CD4-positive, alpha-beta T cell treated with Interleukin-6 at 100 ng/mL for 8 hours (primary cell): ENCODE measurements around the gene FHOD1.

Source experiments
- DNase-seq: peaks from one replicate; pipeline ENCODE4 v3.0.0-alpha.2; 2020; ENCODE audit warnings: mixed read lengths, low spot score

FHOD1 gene

DNA sequence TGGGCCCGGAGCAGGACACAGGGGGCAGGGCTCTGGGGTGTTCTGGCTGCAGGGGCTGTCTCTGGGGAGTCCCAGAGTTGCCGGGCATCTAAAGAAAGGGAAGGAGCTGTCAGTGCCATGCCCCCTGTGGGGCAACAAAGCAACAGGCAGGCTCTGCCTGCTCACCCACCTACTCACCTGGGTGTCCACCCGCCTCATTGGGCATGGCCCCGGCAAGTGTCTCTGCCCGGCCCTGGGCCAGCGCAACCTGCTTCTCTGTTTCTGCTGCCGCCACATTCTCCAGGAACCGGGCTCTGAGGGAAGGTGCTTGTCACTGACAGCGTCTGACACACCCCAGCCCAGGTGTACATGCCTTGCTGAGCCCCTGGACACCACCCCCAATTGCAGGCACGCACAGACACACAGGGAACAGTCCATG, 13.1 kb downstream of the FHOD1 start:
- DNase-seq, result no peak

GRCh38 chr16:67233596-67233995, 13.7 kb downstream of the FHOD1 start:
- no peak for DNase-seq

- no peak for DNase-seq
Observed at GRCh38 chr16:67230809-67231660, 16.2 kb downstream of the FHOD1 start.

- no peak for DNase-seq
Observed at GRCh38 chr16:67229906-67230808, 17.1 kb downstream of the FHOD1 start.

- no peak for DNase-seq
Observed at GRCh38 chr16:67228905-67229304, 18.4 kb downstream of the FHOD1 start.

GRCh38 chr16:67228034-67228785, 19.1 kb downstream of the FHOD1 start:
- no peak for DNase-seq

DNA sequence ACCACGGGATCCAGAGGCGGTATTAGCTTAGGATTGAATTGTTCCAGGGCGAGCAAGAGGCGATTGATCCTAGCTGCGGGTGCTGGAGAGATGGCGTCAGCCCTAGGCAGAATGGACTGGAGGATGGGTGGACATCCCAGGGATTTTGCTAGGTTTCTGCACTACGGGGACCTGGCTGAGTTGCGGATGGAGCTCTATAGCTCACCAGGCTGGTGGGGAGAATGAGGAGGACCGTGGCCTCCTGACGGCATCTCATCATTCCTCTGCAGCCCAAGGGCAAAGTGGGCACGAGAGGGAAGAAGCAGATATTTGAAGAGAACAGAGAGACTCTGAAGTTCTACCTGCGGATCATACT, 19.7 kb downstream of the FHOD1 start:
- DNase-seq, result no peak

DNA sequence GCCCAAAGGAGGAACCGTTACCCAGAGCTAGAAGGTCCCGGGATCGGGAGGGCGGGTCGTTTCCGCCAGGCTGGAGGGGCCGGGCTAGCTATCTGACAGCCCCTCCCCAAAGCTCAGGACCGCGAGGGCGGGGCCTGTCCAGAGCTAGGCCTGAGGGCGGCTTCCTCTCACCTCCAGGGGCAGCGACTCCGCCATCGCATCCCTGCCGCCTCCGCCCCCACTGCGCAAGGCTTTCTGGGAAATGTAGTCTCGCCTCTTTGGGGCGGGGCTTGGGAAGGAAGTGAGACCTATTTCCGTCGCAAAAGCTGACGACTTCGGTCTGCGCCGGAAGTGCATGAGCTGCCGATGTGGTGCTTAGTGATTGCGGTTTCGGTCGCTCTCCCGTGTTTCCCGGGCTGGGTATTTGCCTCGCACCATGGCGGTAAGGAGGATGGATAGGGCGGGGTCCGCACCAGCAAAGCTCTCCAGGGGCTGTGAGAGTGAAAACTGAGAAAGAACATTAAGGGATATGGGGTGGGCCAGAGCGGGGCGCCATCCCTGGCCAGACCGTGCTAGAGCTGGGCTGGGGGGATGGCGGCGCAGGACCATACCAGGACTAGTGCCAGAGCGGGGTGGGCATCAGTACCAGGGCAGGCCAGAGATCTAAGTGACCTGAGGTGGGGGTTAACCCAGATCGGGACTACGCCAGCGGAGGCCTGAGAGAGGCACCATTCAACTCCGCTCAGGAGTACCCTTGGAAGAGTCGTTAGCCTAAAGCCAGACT, 20.3 kb downstream of the FHOD1 start, which contains the start of gene TMEM208:
TMEM208 (plus strand) TSS at position 327 of the 763 bp plus-strand sequence; CDS start at position 416, 89 bp downstream.
- DNase-seq, result peak; percentile 96

GRCh38 chr16:67226295-67226803, 20.9 kb downstream of the FHOD1 start:
- no peak for DNase-seq

GRCh38 chr16:67223992-67224391, 23.3 kb downstream of the FHOD1 start:
- DNase-seq, result no peak

DNA sequence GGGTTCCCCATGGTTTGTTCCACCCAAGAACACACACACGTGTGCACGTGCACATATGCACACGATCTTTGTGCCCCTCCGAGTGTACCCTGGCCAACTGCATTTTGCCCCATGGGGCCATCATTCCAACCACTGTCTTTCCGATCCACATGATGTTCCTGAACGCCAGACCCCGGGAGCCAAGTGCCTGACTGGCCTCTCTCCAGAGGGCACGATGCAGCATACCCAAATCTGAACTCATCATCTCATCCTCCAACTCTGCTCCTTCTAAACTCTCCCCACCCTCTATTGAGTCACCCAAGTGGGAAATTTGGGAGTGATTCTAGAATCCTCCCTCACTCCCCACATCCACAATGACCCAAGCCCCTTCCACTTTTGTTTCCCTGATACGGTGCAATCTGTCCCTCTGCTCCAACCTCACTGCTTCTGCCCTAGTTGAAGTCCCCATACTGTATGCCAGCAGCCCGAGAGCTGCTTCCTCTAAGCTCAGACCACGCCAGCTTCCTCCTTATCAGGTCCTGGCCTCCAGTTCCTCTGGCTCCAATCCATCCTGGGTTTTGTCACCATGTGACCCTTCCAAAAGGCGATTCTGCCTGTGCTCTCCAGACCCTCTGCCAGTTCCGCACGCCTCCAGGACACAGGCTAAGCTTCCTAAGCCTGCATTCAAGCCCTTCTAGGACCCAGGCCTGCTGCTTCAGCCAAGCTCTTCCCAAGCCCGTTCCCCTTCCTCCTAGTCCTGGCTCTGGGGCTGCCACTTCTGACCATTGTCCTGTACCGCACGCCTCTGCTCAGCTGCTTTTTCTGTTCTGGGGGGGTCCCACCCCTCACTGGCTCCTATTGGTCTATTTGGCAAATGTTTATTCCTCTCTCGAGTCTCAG, 30.4 kb downstream of the FHOD1 start:
- no peak for DNase-seq

- DNase-seq, result no peak
Observed at GRCh38 chr16:67215706-67216105, 31.6 kb downstream of the FHOD1 start.

GRCh38 chr16:67213197-67214019, 33.9 kb downstream of the FHOD1 start:
- DNase-seq, result no peak

DNA sequence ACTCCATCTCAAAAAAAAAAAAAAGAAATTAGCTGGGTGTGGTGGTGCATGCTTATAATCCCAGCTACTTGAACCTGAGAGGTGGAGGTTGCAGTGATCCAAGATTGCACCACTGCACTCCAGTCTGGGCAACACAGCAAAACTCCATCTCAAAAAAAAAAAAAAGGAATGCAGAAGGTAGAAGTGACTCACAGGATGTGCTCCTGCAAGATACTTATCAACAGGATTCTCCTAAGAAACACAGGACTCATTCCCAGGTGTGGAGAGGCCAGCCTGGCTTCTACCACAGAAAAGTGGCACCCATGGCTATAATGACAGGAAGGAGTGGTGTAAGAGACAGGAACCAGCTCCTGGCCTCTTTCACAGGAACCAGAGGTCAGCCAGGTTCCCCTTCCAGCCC, 34.5 kb downstream of the FHOD1 start:
- no peak for DNase-seq

GRCh38 chr16:67211674-67212073, 35.6 kb downstream of the FHOD1 start:
- DNase-seq, result no peak

DNA sequence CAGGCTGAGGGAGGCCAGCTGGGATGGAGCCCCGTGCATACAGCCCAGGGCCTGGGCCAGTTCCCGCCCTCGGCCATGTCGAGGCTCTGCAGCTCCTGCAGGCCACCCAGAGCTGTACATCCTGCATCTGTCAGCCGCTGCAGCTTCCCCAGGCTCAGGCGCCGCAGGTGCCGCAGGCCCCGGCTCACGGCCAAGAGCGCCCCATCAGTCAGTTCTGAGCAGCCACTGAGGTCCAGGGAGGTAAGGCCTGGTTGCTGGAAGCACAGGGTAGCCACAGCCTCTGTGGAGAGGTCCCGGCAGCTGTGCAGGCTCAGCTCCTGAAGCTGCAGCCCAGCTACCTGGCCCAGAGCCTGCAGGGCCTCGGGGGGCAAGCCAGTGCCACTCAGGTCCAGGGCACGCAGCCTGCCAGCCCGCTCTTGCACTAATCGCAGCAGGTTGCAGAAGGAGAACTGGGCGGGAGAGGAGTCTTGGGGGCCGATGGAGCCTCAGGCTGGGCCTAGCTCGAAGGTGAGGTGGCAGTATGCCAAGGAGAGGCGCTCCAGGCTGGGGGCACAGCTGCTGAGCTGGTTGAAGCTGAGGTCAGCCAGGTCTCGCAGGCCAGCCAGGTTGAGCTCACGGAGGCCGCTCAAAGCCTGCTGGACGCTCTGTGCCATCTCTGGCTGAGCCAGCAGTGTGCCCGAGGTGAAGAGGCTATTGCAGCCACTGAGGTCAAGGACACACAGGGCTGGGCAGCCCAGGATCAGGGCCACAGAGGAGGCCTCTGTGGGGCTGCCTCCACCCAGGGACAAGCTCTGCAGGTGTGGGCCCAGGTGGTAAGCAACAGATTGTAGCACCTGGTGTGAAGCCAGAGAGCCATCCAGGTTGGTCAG, 37.0 kb downstream of the FHOD1 start:
- no peak for DNase-seq

DNA sequence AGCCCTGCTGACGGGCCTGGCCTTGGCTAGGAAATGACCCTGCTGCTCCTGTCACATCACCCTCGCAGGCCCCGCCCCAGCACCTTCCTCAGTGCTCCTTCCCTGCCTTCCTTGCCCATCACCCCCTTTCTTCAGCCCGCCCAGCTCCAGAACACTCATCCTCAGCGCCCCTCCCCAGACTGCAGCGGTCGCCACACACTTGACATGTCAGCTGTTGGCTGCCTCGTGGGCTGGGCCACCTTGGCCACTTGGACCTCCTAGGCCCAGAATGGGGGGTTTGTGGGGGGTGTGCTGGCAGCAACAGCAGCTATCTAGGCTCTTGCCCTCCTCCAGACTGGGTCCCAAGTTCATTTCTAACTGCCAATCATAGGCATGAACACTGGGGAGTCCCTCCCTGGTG, 37.7 kb downstream of the FHOD1 start:
- no peak for DNase-seq

DNA sequence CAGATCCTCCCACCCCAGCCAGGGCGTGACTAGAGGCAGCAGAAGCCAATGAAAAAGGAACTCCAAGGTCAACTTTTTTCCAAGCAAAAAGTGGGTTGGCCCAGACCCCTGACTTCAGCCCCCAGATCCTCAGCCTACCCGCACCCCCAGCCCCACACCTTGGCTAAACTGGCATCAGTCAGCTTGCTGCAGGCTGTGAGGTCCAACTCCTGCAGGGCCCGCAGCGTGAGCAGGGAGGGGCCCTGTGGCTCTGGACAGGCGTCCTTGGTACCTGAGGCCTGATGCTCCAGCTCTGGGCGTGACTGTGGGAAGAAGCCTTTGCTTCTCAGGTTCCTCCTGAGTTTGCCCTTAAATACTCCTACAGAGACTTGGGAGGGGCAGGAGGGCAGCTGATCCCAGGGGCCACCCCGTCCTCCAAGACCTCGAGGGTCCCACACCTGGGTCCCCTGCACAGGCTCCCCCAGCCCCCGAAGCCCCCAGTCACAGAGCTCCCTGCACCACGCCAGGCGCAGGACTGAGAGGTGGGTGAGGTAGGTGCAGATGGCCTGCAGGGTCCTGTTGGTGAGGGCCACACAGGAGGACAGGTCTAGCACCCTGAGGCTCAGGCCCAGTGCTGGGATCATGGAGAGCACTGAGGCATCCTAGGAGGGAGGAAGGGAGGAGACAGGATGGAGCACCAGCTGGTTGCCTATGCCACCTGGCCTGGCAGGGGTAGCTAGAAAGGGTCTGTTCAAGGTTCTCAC, 39.0 kb downstream of the FHOD1 start:
- no peak for DNase-seq
